Neural progenitor cell (in vitro differentiated cells): ENCODE measurements around the gene PCDHB8.
"Not testable (repeated sequence)": the region's sequence is repeated elsewhere in the genome, so short reads cannot be mapped to it uniquely, and the experiment has no call there.

Source experiments
- CTCF ChIP-seq: fragments of 200-600 bp; sonication (generic); IDR thresholded peaks from 2 replicates; pipeline ENCODE4 v1.5.1; 2017; ENCODE audit warnings: antibody characterized with exemption, mild to moderate bottlenecking
- EZH2 ChIP-seq: fragments of 200-600 bp; sonication (generic); IDR thresholded peaks from 2 replicates; pipeline ENCODE4 v1.6.1; 2017; ENCODE audit warnings: antibody characterized with exemption, mild to moderate bottlenecking, moderate library complexity

GRCh38 chr5:141216035-141216434 is 38.4 kb downstream of the PCDHB8 start:
- not testable (repeated sequence) for TF ChIP-seq CTCF, EZH2
